Heart right ventricle (tissue), 16 donors: ENCODE measurements around the gene COL23A1. TPM values are rescaled to one million over a fixed set of nuclear protein-coding genes. Genes with fewer than 3 reads are reported as not detected.

Experiments used
- ATAC-seq, 8 donors: fragments of 200-7000 bp; cut with Tn5 transposase; one replicate each; pipeline ENCODE4 v1.9.1; 2020; ENCODE audit warnings: mild to moderate bottlenecking in 8 of 8, moderate library complexity in 8 of 8, moderate number of reproducible peaks in 1 of 8
- DNase-seq, 2 donors: peaks; one replicate each; pipeline ENCODE4 v3.0.0-alpha.2; 2020
- H3K27ac ChIP-seq, 10 donors: fragments of 200-600 bp; sonication (generic) in 2 of 10; one replicate each; pipeline versions ENCODE4 v1.5.0 to v1.8.0; 2020 to 2022; ENCODE audit warnings: mild to moderate bottlenecking in 3 of 10
- H3K27me3 ChIP-seq, 7 donors: fragments of 200-600 bp; one replicate each; pipeline ENCODE4 v1.8.0; 2021 to 2022; ENCODE audit warnings: mild to moderate bottlenecking in 2 of 7
- H3K36me3 ChIP-seq, 9 donors: fragments of 200-600 bp; sonication (generic) in 1 of 9; one replicate each; pipeline versions ENCODE4 v1.5.0 to v1.8.0; 2020 to 2022; ENCODE audit warnings: mild to moderate bottlenecking in 2 of 9
- H3K4me1 ChIP-seq, 9 donors: fragments of 200-600 bp; sonication (generic) in 1 of 9; one replicate each; pipeline versions ENCODE4 v1.5.0 to v1.8.0; 2020 to 2022; ENCODE audit warnings: mild to moderate bottlenecking in 4 of 9
- H3K4me3 ChIP-seq, 10 donors: fragments of 200-600 bp; sonication (generic) in 2 of 10; one replicate each; pipeline versions ENCODE4 v1.5.0 to v1.8.0; 2020 to 2022; ENCODE audit warnings: mild to moderate bottlenecking in 7 of 10, moderate library complexity in 2 of 10
- H3K9me3 ChIP-seq, 11 donors: fragments of 200-600 bp in 10 of 11; sonication (generic) in 2 of 11; one replicate each; pipeline versions ENCODE4 v1.5.0 to v1.8.0; 2013 to 2022; ENCODE audit warnings: mild to moderate bottlenecking in 2 of 11, control low read depth in 1 of 11, moderate library complexity in 1 of 11
- WGBS, 2 donors: extraction: QIAGEN DNeasy Blood & Tissue Kit; methylation state at CpG; one replicate each; pipeline ENCODE4 v1.1.7; 2013; ENCODE audit warnings: inconsistent platforms in 1 of 2; 5-methylcytosine and 5-hydroxymethylcytosine counted together
- intact Hi-C, 10 donors: fragments of 100-400 bp; cut with DNase I; formaldehyde crosslinking; loops; one replicate each; pipeline versions ENCODE4 v1.11.1 to v1.14.2; 2022
- polyA plus RNA-seq, 2 donors: library from polyadenylated mRNA; stranded (reverse); fragments of 200-250 nt; gene quantifications; one replicate each; pipeline ENCODE4 v1.2.3, GENCODE V29; 2013
- total RNA-seq, 10 donors: library from RNA; stranded (reverse); fragmentation: NEBNext Ultra II Directional in 3 of 10; extraction: Animal tissue kit (Norgen Biotek cat#: 25700) in 3 of 10; gene quantifications; one replicate each; pipeline versions ENCODE4 v1.2.1 to v1.2.4, GENCODE V29; 2021 to 2023
- TF ChIP-seq, protein P1 (sequence below), 9 donors: fragments of 200-600 bp; sonication (generic) in 2 of 9; IDR thresholded peaks; one replicate each; pipeline versions ENCODE4 v1.5.0 to v1.8.0; 2021 to 2022; ENCODE audit warnings: antibody characterized with exemption in 9 of 9, mild to moderate bottlenecking in 5 of 9, moderate library complexity in 1 of 9
- donor health status: Arrhythmogenic right ventricular cardiomyopathy.
- donor health status: ischemic (EF 13 %, LVEDD 7.1; RV severe dilation, severe dysfunction).
- donor health status: healthy with polysubstance abuse.
- donor health status: DM: no; HTN: yes; CAD: no.
- donor health status: DM: no; HTN: no; CAD: no.
- donor health status: ischemic (EF 25% LVEDD 6.9; RV normal size, moderate dysfunction).
- donor health status: ischemic (EF 25% LVEDD 5.7; RV mildly dilated, moderate dysfunction).
- donor health status: healthy.
- donor health status: DM: yes; HTN: yes; CAD: no.
- donor health status: Ischemic cardiomyopathy.
- donor health status: ischemic (EF 35%, LVEDD 5.7; RV mildly dilated, moderate dysfunction).
- donor health status: nonischemic (EF 11% LVEDD 7.7; RV severe dilation, severe dysfunction).
- donor health status: DM: yes; HTN: yes; CAD: no.
- donor health status: PGD.
- donor health status: ischemic (EF 29% LVEDD 5.4; RV normal size, mild dysfunction).
- donor health status: nonischemic (EF 23%, LVEDD 6.1; RV moderate dilation, normal function).

COL23A1 gene
- total and polyA plus RNA-seq, 12 donors: 8.9 to 29.0 (median 16.2) TPM

DNA sequence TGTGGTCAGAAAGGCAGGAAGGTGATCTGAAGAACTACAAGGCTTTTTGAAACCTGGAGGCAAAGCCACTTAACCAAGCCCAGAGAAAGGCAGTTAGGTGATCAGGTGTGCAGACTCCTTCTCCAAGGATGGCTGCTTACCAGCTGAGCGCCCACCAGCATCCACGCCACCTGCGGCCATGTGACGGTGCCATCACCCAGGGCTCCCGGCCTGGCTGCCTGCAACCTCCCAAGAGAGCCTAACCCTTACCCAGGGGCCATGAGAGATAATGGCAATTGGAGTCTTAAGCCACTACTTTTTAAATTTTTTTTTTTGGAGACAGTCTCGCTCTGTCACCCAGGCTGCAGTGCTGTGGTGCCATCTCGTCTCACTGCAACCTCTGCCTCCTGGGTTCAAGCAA, 324.4 kb downstream of the COL23A1 start:
- 94 to 95% methylated on average over 7 of the region's 7 CpGs for WGBS, 2 donors
- DNase-seq: peak in 1 of 2 donors; percentile 4
- Histone ChIP-seq H3K9me3 (no peaks in the 10 kb centered on the region), H3K36me3 (no peaks in the 10 kb centered on the region), H3K4me3 (no peak overlapping the region), H3K27ac (no peak overlapping the region), H3K4me1 (peaks cover 0 to 17% (median 4%) of the 10 kb centered on the region in 9 donors), H3K27me3 (no peaks in the 10 kb centered on the region)
- intact Hi-C loops: no loop called here
- no peak for ATAC-seq
- TF ChIP-seq, protein P1, sequence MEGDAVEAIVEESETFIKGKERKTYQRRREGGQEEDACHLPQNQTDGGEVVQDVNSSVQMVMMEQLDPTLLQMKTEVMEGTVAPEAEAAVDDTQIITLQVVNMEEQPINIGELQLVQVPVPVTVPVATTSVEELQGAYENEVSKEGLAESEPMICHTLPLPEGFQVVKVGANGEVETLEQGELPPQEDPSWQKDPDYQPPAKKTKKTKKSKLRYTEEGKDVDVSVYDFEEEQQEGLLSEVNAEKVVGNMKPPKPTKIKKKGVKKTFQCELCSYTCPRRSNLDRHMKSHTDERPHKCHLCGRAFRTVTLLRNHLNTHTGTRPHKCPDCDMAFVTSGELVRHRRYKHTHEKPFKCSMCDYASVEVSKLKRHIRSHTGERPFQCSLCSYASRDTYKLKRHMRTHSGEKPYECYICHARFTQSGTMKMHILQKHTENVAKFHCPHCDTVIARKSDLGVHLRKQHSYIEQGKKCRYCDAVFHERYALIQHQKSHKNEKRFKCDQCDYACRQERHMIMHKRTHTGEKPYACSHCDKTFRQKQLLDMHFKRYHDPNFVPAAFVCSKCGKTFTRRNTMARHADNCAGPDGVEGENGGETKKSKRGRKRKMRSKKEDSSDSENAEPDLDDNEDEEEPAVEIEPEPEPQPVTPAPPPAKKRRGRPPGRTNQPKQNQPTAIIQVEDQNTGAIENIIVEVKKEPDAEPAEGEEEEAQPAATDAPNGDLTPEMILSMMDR (IDR thresholded peaks at IDR 0.05): no peak

DNA sequence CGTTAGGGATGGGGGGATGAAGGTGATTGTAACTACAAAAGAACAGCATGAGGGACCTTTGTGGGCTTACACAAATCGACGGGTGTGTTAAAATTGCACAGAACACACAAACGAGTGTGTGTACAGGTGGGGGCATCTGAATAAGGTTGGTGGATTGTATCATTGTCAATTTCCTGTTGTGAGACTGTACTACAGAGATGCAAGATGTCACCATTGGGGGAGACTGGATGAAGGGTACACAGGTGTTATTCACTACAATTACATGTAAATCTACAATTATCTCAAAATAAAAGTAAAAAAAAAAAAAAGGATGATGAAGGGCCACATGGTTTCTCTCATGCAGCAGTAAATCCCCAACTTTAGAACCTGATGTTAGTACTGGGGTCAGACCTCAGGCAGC, 326.1 kb downstream of the COL23A1 start:
- intact Hi-C loops: no loop called here
- Histone ChIP-seq H3K4me1 (peaks cover 0 to 17% (median 4%) of the 10 kb centered on the region in 9 donors), H3K9me3 (no peaks in the 10 kb centered on the region), H3K36me3 (no peaks in the 10 kb centered on the region), H3K27ac (no peak overlapping the region), H3K27me3 (no peaks in the 10 kb centered on the region), H3K4me3 (no peak overlapping the region)
- TF ChIP-seq, protein P1 (IDR thresholded peaks at IDR 0.05): no peak
- DNase-seq (no peak), ATAC-seq (no peak)
- 88 to 95% methylated on average over 4 of the region's 4 CpGs for WGBS, 2 donors

DNA sequence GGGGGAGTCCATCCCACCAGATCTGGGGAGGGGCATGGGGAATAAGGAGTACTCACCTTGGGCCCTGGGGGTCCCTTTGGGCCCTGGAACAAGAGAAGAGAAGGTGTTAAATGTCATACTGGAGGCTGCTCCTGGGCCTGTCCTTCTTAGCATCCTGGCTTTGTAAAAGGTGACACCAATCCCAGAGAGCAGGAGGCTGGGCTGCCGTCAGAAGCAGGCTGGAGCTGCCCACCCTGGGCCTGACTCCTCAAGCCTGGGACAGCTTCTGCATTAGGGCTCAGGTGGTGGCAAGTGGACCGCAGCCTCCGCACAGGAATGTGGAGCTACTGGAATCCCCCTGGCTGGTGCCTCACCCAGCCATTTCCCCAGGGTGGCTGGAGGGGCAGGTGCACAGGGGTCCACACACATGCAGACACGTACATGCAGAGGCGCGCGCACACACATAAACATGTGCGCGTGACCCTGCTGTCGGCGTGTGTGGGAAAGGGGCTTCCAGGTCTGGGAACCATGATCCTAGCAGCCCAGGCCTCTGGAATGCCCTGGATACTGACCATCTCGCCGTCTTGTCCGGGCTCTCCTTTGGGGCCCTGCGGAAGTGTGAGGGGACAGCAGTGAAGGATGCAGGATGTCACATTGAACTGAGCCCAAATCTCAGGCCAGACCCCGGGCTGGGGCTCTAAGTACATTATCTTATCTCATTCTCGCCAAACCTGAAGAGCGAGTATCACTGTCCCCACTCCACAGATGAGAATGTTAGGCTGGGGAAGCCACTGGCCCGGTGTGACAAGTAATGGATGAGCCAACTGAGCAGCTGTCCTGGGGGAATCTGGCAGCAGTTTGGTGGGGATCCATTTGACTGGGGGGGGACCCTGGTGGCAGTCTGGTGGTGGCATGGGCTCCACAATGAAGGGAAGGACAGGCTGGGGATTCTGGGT, 328.3 kb downstream of the COL23A1 start:
- H3K4me1 ChIP-seq: peaks cover 0 to 5% (median 2%) of the 10 kb centered on the region in 9 donors
- 84% methylated on average over 19 of the region's 19 CpGs for WGBS, 2 donors
- ATAC-seq (no peak), DNase-seq (peak in 1 of 2 donors; percentile 5)
- TF ChIP-seq, protein P1 (IDR thresholded peaks at IDR 0.05): no peak
- H3K9me3 ChIP-seq: no peaks in the 10 kb centered on the region
- no peak overlapping the region for H3K27ac ChIP-seq
- no peaks in the 10 kb centered on the region for H3K36me3 ChIP-seq
- no peak overlapping the region for H3K4me3 ChIP-seq
- intact Hi-C loops: no loop called here
- H3K27me3 ChIP-seq: no peaks in the 10 kb centered on the region

DNA sequence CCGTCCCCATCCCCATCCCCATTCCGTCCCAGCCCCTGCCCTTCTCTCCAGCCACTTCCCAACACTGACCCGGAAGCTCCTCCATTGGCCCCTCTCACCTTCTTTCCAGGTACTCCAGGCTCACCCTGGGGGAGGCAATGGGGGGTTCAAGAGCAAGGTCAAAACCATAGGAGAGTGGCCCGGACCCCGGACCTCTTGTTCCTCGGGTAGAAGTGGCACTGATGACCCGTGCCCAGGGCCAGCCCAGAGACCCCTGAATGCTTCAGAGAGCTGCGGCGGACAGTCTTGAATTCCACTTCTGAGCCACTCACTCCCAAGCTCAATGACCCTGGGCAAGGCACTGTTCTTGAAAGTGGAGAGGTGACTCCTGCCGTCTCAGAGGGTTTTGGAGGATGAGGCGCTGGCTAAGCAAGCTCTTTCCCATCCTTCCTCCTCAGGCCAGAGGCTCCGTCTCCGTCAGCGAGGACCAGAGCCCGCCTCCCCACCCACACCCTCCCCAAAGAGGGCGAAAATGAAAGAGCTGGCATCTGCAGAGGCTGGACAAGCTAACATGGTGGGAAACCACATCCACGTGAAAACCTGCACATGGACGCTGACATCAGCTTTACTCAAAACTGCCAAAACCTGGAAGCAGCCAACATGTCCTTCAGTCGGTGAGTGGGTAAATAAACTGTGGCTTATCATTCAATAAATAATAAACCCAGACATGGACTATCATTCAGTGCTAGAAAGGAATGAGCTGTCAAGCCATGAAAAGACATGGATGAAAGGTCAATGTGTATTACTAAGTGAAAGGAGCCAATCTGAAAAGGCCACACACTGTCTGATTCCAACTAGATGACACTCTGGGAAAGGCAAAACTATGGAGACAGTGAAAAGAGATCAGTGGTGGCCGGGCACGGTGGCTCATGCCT, 330.3 kb downstream of the COL23A1 start:
- Histone ChIP-seq H3K4me1 (no peaks in the 10 kb centered on the region), H3K36me3 (no peaks in the 10 kb centered on the region), H3K4me3 (no peak overlapping the region), H3K27ac (no peak overlapping the region), H3K27me3 (no peaks in the 10 kb centered on the region), H3K9me3 (no peaks in the 10 kb centered on the region)
- intact Hi-C loops: no loop called here
- peak in 1 of 8 donors; percentile 18 for ATAC-seq
- peak in 1 of 2 donors; percentile 4 for DNase-seq
- TF ChIP-seq, protein P1 (IDR thresholded peaks at IDR 0.05): no peak
- WGBS, 2 donors: 87 to 88% methylated on average over 21 of the region's 21 CpGs
